Ovary (tissue), 9 donors: ENCODE results near the gene PIK3AP1. TPM values are rescaled to one million over a fixed set of nuclear protein-coding genes. Genes with fewer than 3 reads are reported as not detected.
"Not testable (repeated sequence)": the region's sequence is repeated elsewhere in the genome, so short reads cannot be mapped to it uniquely, and the experiment has no call there.

Experiments used
- DNase-seq, 5 donors: peaks; one replicate each; pipeline ENCODE4 v3.0.0-alpha.2; 2019 to 2020
- H3K27ac ChIP-seq, 2 donors: fragments of 200-600 bp; one replicate each; pipeline versions ENCODE4 v1.5.1 to v1.8.0; 2019 to 2022
- H3K27me3 ChIP-seq: fragments of 200-600 bp; one replicate; pipeline ENCODE4 v1.8.0; 2022
- H3K36me3 ChIP-seq: fragments of 200-600 bp; sonication (generic); one replicate; pipeline ENCODE4 v1.5.1; 2019
- H3K4me1 ChIP-seq: one replicate; pipeline ENCODE4 v1.8.1; 2013; ENCODE audit warnings: mild to moderate bottlenecking, moderate library complexity; ENCODE audit not compliant: insufficient read depth
- H3K4me3 ChIP-seq: fragments of 200-600 bp; sonication (generic); one replicate; pipeline ENCODE4 v1.5.1; 2017
- H3K9me3 ChIP-seq, 2 donors: fragments of 200-600 bp in 1 of 2; sonication (generic) in 1 of 2; one replicate each; pipeline versions ENCODE4 v1.5.1 to v1.8.1; 2013 to 2019; ENCODE audit warnings: mild to moderate bottlenecking in 1 of 2, moderate library complexity in 1 of 2
- CTCF ChIP-seq, 3 donors: fragments of 450-650 bp in 2 of 3; fragments of 200-600 bp in 1 of 3; IDR thresholded peaks; one replicate each; pipeline versions ENCODE4 v1.5.1 to v1.8.0; 2016 to 2022; ENCODE audit warnings: antibody characterized with exemption in 3 of 3, mild to moderate bottlenecking in 1 of 3
- EP300 ChIP-seq: sonication (generic); formaldehyde crosslinking; IDR thresholded peaks from one replicate; pipeline ENCODE4 v1.6.1; 2017; ENCODE audit warnings: antibody characterized with exemption
- POLR2A ChIP-seq: fragments of 450-650 bp; IDR thresholded peaks from one replicate; pipeline ENCODE4 v1.6.1; 2017; ENCODE audit warnings: antibody characterized with exemption, mild to moderate bottlenecking, moderate library complexity
- WGBS, 3 donors: extraction: QIAGEN DNeasy Blood & Tissue Kit in 1 of 3; methylation state at CpG; one replicate each; pipeline versions ENCODE4 v1.1.5 to v1.1.7; 2013 to 2017; 5-methylcytosine and 5-hydroxymethylcytosine counted together
- intact Hi-C, 4 donors: fragments of 100-400 bp; cut with DNase I; formaldehyde crosslinking; loops; one replicate each; pipeline versions ENCODE4 v1.11.0 to v1.15.1; 2022 to 2023
- polyA plus RNA-seq, 2 donors: library from polyadenylated mRNA; stranded (reverse); fragments of 200-250 nt in 1 of 2; fragments of 350-450 nt in 1 of 2; fragmentation: Illumina TruSeq in 1 of 2; extraction: RNeasy Lipid Tissue Mini Kit (QIAGEN cat#74804) in 1 of 2; gene quantifications; one replicate each; pipeline ENCODE4 v1.2.3, GENCODE V29; 2013 to 2014
- total RNA-seq, 7 donors: library from RNA; depleted of rRNA in 2 of 7; stranded (reverse); fragments of >200 nt in 2 of 7; fragmentation: NEBNext Ultra II Directional in 3 of 7; extraction: Animal tissue kit (Norgen Biotek cat#: 25700) in 3 of 7; gene quantifications; one replicate each; pipeline versions ENCODE4 v1.1.0 to v1.2.4, GENCODE V29; 2016 to 2023
- donor health status: DM: no; HTN: no; CAD: no; lungs with moderate emphysema.
- donor health status: DM: no; HTN: no; CAD: no.
- donor health status: Bipolar disorder and iron deficiency.
- donor health status: DM: yes; HTN: yes; CAD: no.
- donor health status: DM: no; HTN: no; CAD: no.
- donor health status: DM: yes; HTN: yes; CAD: no.

The PIK3AP1 gene
- total and polyA plus RNA-seq, 9 donors, result 2.5 to 14.2 (median 7.8) TPM

GRCh38 chr10:96560966-96561887 lies 159.1 kb downstream of the PIK3AP1 start:
- no peak overlapping the region for H3K4me3 ChIP-seq
- TF ChIP-seq EP300 (no peak), CTCF (IDR thresholded peaks at IDR 0.05) (no peak), POLR2A (no peak)
- no peak for DNase-seq
- no peaks in the 10 kb centered on the region for H3K27me3 ChIP-seq
- 94 to 96% (median 96%) methylated on average over 3 of the region's 3 CpGs for WGBS, 3 donors
- intact Hi-C loops, result no loop called here
- H3K4me1 ChIP-seq, result no peaks in the 10 kb centered on the region
- H3K27ac ChIP-seq, result no peak overlapping the region
- H3K36me3 ChIP-seq, result no peaks in the 10 kb centered on the region
- H3K9me3 ChIP-seq, result no peaks in the 10 kb centered on the region

GRCh38 chr10:96560489-96560888 lies 159.8 kb downstream of the PIK3AP1 start:
- H3K36me3 ChIP-seq, result no peaks in the 10 kb centered on the region
- no peaks in the 10 kb centered on the region for H3K9me3 ChIP-seq
- TF ChIP-seq POLR2A, result no peak
- no peak overlapping the region for H3K4me3 ChIP-seq
- H3K27ac ChIP-seq, result no peak overlapping the region
- no peaks in the 10 kb centered on the region for H3K4me1 ChIP-seq
- no peak for DNase-seq
- no peaks in the 10 kb centered on the region for H3K27me3 ChIP-seq
- WGBS, 3 donors, result 92 to 95% (median 94%) methylated on average over 2 of the region's 2 CpGs
- intact Hi-C loops, result no loop called here

GRCh38 chr10:96556003-96556402 lies 164.3 kb downstream of the PIK3AP1 start:
- DNase-seq, result no peak
- 63 to 73% (median 67%) methylated on average over 1 of the region's 1 CpG for WGBS, 3 donors
- TF ChIP-seq POLR2A (no peak), EP300 (no peak), CTCF (IDR thresholded peaks at IDR 0.05) (no peak)
- no peaks in the 10 kb centered on the region for H3K9me3 ChIP-seq
- no peaks in the 10 kb centered on the region for H3K27me3 ChIP-seq
- H3K4me1 ChIP-seq, result no peaks in the 10 kb centered on the region
- H3K36me3 ChIP-seq, result no peaks in the 10 kb centered on the region
- intact Hi-C loops, result no loop called here
- H3K27ac ChIP-seq, result no peak overlapping the region
- no peak overlapping the region for H3K4me3 ChIP-seq

- Histone ChIP-seq H3K27ac (no peak overlapping the region), H3K36me3 (no peaks in the 10 kb centered on the region), H3K27me3 (no peaks in the 10 kb centered on the region), H3K9me3 (no peaks in the 10 kb centered on the region), H3K4me3 (no peak overlapping the region), H3K4me1 (no peaks in the 10 kb centered on the region)
- intact Hi-C loops, result no loop called here
- DNase-seq, result no peak
- no peak for TF ChIP-seq CTCF (IDR thresholded peaks at IDR 0.05)
- 92 to 94% (median 93%) methylated on average over 3 of the region's 3 CpGs for WGBS, 3 donors
Measured at GRCh38 chr10:96555330-96555729, 165.0 kb downstream of the PIK3AP1 start.

GRCh38 chr10:96548589-96548988 lies 171.7 kb downstream of the PIK3AP1 start:
- Histone ChIP-seq H3K27me3 (no peaks in the 10 kb centered on the region), H3K4me3 (no peak overlapping the region), H3K27ac (no peak overlapping the region), H3K9me3 (no peaks in the 10 kb centered on the region), H3K4me1 (no peaks in the 10 kb centered on the region), H3K36me3 (no peaks in the 10 kb centered on the region)
- no peak for TF ChIP-seq POLR2A
- no peak for TF ChIP-seq EP300
- TF ChIP-seq CTCF (IDR thresholded peaks at IDR 0.05), result no peak
- peak; percentile 12 to 44 (median 35) for DNase-seq
- WGBS, 3 donors, result 76 to 80% (median 78%) methylated on average over 5 of the region's 5 CpGs
- intact Hi-C loops, result no loop called here

GRCh38 chr10:96545558-96545957 lies 174.8 kb downstream of the PIK3AP1 start:
- H3K4me1 ChIP-seq, H3K9me3 ChIP-seq, H3K36me3 ChIP-seq, H3K4me3 ChIP-seq, DNase-seq, intact Hi-C loops, H3K27ac ChIP-seq, H3K27me3 ChIP-seq: not testable (repeated sequence)
- WGBS, 3 donors, result 92 to 95% (median 92%) methylated on average over 10 of the region's 10 CpGs
